HG03135 (cell line): ENCODE measurements around the gene EEF1G.
A peak's percentile ranks its signal among the peaks of the same experiment; 100 is the strongest.
"Not testable (repeated sequence)": the region's sequence is repeated elsewhere in the genome, so short reads cannot be mapped to it uniquely, and the experiment has no call there.

Experiments
- ATAC-seq: cut with Tn5 transposase; IDR thresholded peaks from one replicate; pipeline ENCODE4 v1.9.1; 2021; ENCODE audit warnings: mild to moderate bottlenecking, moderate library complexity; ENCODE audit not compliant: unreplicated experiment

EEF1G gene

GRCh38 chr11:62578541-62578940 is 4.8 kb upstream of the EEF1G start:
- ATAC-seq, result no peak

GRCh38 chr11:62577046-62577714 is 3.5 kb upstream of the EEF1G start:
- no peak for ATAC-seq

- ATAC-seq, result no peak
Measured at GRCh38 chr11:62575837-62576236, 2.1 kb upstream of the EEF1G start.

GRCh38 chr11:62575156-62575555 is 1.5 kb upstream of the EEF1G start:
- ATAC-seq, result no peak

- ATAC-seq, result peak; percentile 20
Measured at GRCh38 chr11:62574363-62575071, 826 bp upstream of the EEF1G start.

GRCh38 chr11:62573006-62573591 is 592 bp downstream of the EEF1G start:
- ATAC-seq, result no peak

GRCh38 chr11:62572431-62572830 is 1.3 kb downstream of the EEF1G start:
- ATAC-seq, result no peak

GRCh38 chr11:62571493-62571892 is 2.2 kb downstream of the EEF1G start:
- ATAC-seq, result not testable (repeated sequence)

- ATAC-seq, result not testable (repeated sequence)
Measured at GRCh38 chr11:62570903-62571302, 2.8 kb downstream of the EEF1G start.

- no peak for ATAC-seq
Measured at GRCh38 chr11:62569611-62570010, 4.1 kb downstream of the EEF1G start.

GRCh38 chr11:62567018-62567633 is 6.6 kb downstream of the EEF1G start:
- no peak for ATAC-seq

- no peak for ATAC-seq
Measured at GRCh38 chr11:62566247-62566646, 7.4 kb downstream of the EEF1G start.

GRCh38 chr11:62565100-62565802 is 8.4 kb downstream of the EEF1G start:
- no peak for ATAC-seq

- ATAC-seq, result not testable (repeated sequence)
Measured at GRCh38 chr11:62561677-62562230, 11.9 kb downstream of the EEF1G start.

- ATAC-seq, result no peak
Measured at GRCh38 chr11:62560566-62561103, 13.1 kb downstream of the EEF1G start.

- not testable (repeated sequence) for ATAC-seq
Measured at GRCh38 chr11:62559626-62560025, 14.1 kb downstream of the EEF1G start.

- no peak for ATAC-seq
Measured at GRCh38 chr11:62559204-62559603, 14.5 kb downstream of the EEF1G start.

GRCh38 chr11:62558669-62559068 is 15.0 kb downstream of the EEF1G start:
- ATAC-seq, result no peak

GRCh38 chr11:62556875-62557631 is 16.6 kb downstream of the EEF1G start:
- ATAC-seq, result peak; percentile 12
